NOMO-1 treated with DMSO at 0.1 percent for 48 hours (cell line): ENCODE results near the gene PPP1R16B.

Experiments used
- DNase-seq: peaks from one replicate; lab custom pipeline; 2025; ENCODE audit not compliant: unreplicated experiment; lab: John Stamatoyannopoulos, UW

PPP1R16B gene

GRCh38 chr20:38825901-38826625 lies 20.6 kb downstream of the PPP1R16B start:
- DNase-seq, result no peak

GRCh38 chr20:38827770-38828281 lies 22.3 kb downstream of the PPP1R16B start:
- DNase-seq, result no peak

GRCh38 chr20:38828514-38829295 lies 23.2 kb downstream of the PPP1R16B start:
- DNase-seq, result no peak

- no peak for DNase-seq
Measured at GRCh38 chr20:38829296-38829875, 23.9 kb downstream of the PPP1R16B start.

- no peak for DNase-seq
Measured at GRCh38 chr20:38830356-38830755, 24.9 kb downstream of the PPP1R16B start.

GRCh38 chr20:38831049-38831691 lies 25.7 kb downstream of the PPP1R16B start:
- no peak for DNase-seq

- DNase-seq, result no peak
Measured at GRCh38 chr20:38831995-38832620, 26.6 kb downstream of the PPP1R16B start.

GRCh38 chr20:38833154-38833856 lies 27.8 kb downstream of the PPP1R16B start:
- no peak for DNase-seq

GRCh38 chr20:38833857-38834164 lies 28.3 kb downstream of the PPP1R16B start:
- no peak for DNase-seq

- DNase-seq, result no peak
Measured at GRCh38 chr20:38834868-38835267, 29.4 kb downstream of the PPP1R16B start.

- DNase-seq, result no peak
Measured at GRCh38 chr20:38835792-38836191, 30.3 kb downstream of the PPP1R16B start.

GRCh38 chr20:38836991-38837390 lies 31.5 kb downstream of the PPP1R16B start:
- DNase-seq, result no peak

GRCh38 chr20:38838326-38838725 lies 32.8 kb downstream of the PPP1R16B start:
- DNase-seq, result no peak

GRCh38 chr20:38839563-38839962 lies 34.1 kb downstream of the PPP1R16B start:
- DNase-seq, result no peak

GRCh38 chr20:38840053-38840893 lies 34.8 kb downstream of the PPP1R16B start:
- DNase-seq, result no peak

GRCh38 chr20:38840894-38841470 lies 35.5 kb downstream of the PPP1R16B start:
- no peak for DNase-seq

- no peak for DNase-seq
Measured at GRCh38 chr20:38841570-38841969, 36.1 kb downstream of the PPP1R16B start.

- no peak for DNase-seq
Measured at GRCh38 chr20:38842026-38842425, 36.5 kb downstream of the PPP1R16B start.

GRCh38 chr20:38842558-38842981 lies 37.1 kb downstream of the PPP1R16B start:
- peak; percentile 78 for DNase-seq
